Measurements from ENCODE around the gene PLEKHD1. TPM values are rescaled to one million over a fixed set of nuclear protein-coding genes. Genes with fewer than 3 reads are reported as not detected.

PLEKHD1 gene
- total and polyA plus RNA-seq, 8 donors, result 0.03 to 0.19 (median 0.08) TPM; not detected in 2

DNA sequence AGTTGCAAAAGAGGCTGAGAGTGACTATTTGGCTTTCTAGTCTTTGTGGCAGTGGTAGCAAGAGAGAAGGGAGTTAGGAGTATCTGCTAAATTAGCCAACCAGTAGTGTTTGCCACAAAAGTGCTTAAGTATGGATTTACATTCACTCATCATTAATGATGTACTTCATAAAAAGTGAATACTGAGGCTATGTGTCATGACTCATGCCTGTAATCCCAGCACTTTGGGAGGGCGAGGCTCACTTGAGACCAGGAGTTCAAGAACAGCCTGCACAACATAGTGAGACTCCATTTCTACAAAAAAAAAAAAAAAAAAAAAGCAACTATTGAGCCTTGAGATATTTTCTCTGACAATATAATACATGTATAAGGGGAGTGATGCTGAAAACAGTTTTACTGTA is 53.4 kb downstream of the PLEKHD1 start:
- 86 to 92% methylated on average over 1 of the region's 1 CpG for WGBS, 2 donors
- FAIRE-seq (no peak), ATAC-seq (no peak), DNase-seq (no peak)
- intact Hi-C loops (cut with DNase I), result no loop called here
- peaks cover 0 to 6% (median 0%) of the 10 kb centered on the region in 4 donors for H3K27me3 ChIP-seq
- no peaks in the 10 kb centered on the region for H3K9me3 ChIP-seq
- no peaks in the 10 kb centered on the region for H3K4me1 ChIP-seq
- no peak overlapping the region for H3K4me3 ChIP-seq
- no peak for TF ChIP-seq CTCF (IDR thresholded peaks at IDR 0.05)
- no peak overlapping the region for H3K27ac ChIP-seq
- no peaks in the 10 kb centered on the region for H3K36me3 ChIP-seq

- Histone ChIP-seq H3K9me3 (no peaks in the 10 kb centered on the region), H3K4me1 (no peaks in the 10 kb centered on the region), H3K4me3 (no peak overlapping the region), H3K27ac (no peak overlapping the region), H3K27me3 (peaks cover 0 to 6% (median 0%) of the 10 kb centered on the region in 4 donors), H3K36me3 (no peaks in the 10 kb centered on the region)
- intact Hi-C loops (cut with DNase I), result no loop called here
- WGBS, 2 donors, result 91 to 96% methylated on average over 1 of the region's 1 CpG
- no peak for TF ChIP-seq CTCF (IDR thresholded peaks at IDR 0.05)
- DNase-seq (no peak), FAIRE-seq (no peak), ATAC-seq (no peak)
Observed at GRCh38 chr14:69538766-69539165, 54.2 kb downstream of the PLEKHD1 start.

DNA sequence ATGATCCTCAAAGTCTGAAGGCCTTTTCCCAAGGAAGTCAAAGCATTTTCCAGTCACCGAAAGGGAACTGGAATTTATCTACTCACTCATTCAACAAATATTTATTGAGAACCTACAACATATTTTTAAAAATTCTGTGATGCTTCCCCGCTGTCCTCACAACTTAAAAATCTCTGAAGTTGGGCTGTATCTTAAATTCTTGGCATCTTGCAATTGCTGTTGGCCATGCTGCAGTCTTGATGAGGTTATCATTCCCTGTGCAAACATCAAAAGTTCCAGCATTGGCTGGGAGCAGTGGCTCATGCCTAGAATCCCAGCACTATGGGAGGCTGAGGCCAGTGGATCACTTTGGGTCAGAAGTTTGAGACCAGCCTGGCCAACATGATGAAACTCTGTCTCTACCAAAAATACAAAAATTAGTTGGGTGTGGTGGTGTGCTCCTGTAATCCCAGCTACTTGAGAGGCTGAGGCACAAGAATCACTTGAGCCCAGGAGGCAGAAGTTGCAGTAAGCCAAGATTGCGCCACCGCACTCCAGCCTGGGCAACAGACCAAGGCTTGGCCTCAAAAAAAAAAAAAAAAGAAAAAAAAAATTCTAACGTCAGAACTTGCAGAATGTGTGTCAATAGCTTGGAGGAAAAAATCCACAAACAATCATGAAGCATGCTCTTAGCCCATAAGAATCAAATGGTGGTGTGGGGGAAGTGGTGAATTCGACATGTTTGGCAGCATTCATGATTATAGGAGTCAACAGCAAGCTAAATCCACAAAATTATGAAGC is 55.3 kb downstream of the PLEKHD1 start:
- ATAC-seq (peak; percentile 50 to 67 (median 58)), FAIRE-seq (no peak), DNase-seq (peak in 2 of 6 donors; percentile 30 to 39)
- no peak overlapping the region for H3K4me3 ChIP-seq
- H3K27ac ChIP-seq, result no peak overlapping the region
- TF ChIP-seq CTCF (IDR thresholded peaks at IDR 0.05), result no peak
- H3K36me3 ChIP-seq, result no peaks in the 10 kb centered on the region
- H3K27me3 ChIP-seq, result peaks cover 0 to 6% (median 0%) of the 10 kb centered on the region in 4 donors
- intact Hi-C loops (cut with DNase I), result no loop called here
- 52 to 55% methylated on average over 6 of the region's 6 CpGs for WGBS, 2 donors
- no peaks in the 10 kb centered on the region for H3K9me3 ChIP-seq
- no peaks in the 10 kb centered on the region for H3K4me1 ChIP-seq

GRCh38 chr14:69540654-69541335 is 56.3 kb downstream of the PLEKHD1 start:
- Histone ChIP-seq H3K4me3 (no peak overlapping the region), H3K27ac (no peak overlapping the region), H3K27me3 (peaks cover 0 to 4% (median 0%) of the 10 kb centered on the region in 4 donors), H3K36me3 (no peaks in the 10 kb centered on the region), H3K4me1 (no peaks in the 10 kb centered on the region), H3K9me3 (no peaks in the 10 kb centered on the region)
- DNase-seq (no peak), ATAC-seq (no peak), FAIRE-seq (no peak)
- TF ChIP-seq CTCF (IDR thresholded peaks at IDR 0.05), result no peak
- intact Hi-C loops (cut with DNase I), result no loop called here
- 68 to 76% methylated on average over 5 of the region's 5 CpGs for WGBS, 2 donors

DNA sequence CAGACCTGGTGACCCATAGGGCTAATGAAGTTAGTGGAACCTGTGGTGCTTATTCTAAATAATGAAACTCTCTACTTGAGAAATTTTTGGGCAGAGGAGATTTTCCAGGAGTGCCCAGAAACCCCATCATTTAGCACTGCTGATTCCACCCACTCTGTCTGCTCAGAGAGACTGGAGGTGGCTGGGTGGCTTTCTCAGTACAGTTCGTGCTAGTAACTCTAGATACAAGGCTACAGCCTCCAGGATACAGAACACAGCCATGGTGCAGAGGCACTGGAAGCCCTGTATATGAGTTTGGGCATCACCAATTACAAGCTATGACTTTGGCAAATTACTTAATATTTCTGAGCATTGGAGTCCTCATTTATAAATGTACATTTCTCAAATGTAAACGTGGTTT is 57.8 kb downstream of the PLEKHD1 start:
- FAIRE-seq, result no peak
- no peaks in the 10 kb centered on the region for H3K36me3 ChIP-seq

More for the DNA sequence above, 57.8 kb downstream of the PLEKHD1 start:
- no peak for DNase-seq
- Histone ChIP-seq H3K27ac (no peak overlapping the region), H3K27me3 (no peaks in the 10 kb centered on the region), H3K9me3 (no peaks in the 10 kb centered on the region), H3K4me1 (no peaks in the 10 kb centered on the region), H3K4me3 (no peak overlapping the region)
- no peak for ATAC-seq
- WGBS, 2 donors, result 34 to 37% methylated on average over 2 of the region's 2 CpGs
- intact Hi-C loops (cut with DNase I), result no loop called here
- TF ChIP-seq CTCF (IDR thresholded peaks at IDR 0.05), result no peak
